Karpas-422 (cell line): ENCODE results near the gene ADRB2. TPM values are rescaled to one million over a fixed set of nuclear protein-coding genes. Genes with fewer than 3 reads are reported as not detected.

Experiments
- DNase-seq: peaks from one replicate; pipeline ENCODE4 v3.0.0-alpha.2; 2015
- H2AFZ ChIP-seq: fragments of 200-600 bp; sonication (generic); 2 replicates; pipeline ENCODE4 v1.6.1; 2014; ENCODE audit warnings: antibody characterized with exemption, low read length, mixed read lengths
- H3K27ac ChIP-seq: fragments of 200-600 bp; sonication (generic); 2 replicates; pipeline ENCODE4 v1.5.1; 2014; ENCODE audit warnings: mild to moderate bottlenecking, low read length, moderate library complexity
- H3K27me3 ChIP-seq: fragments of 200-600 bp; sonication (generic); 2 replicates; pipeline ENCODE4 v1.6.1; 2014; ENCODE audit warnings: low read length, mixed read lengths
- H3K36me3 ChIP-seq: fragments of 200-600 bp; sonication (generic); 2 replicates; pipeline ENCODE4 v1.6.1; 2014; ENCODE audit warnings: low read length, mixed read lengths; ENCODE audit not compliant: insufficient read depth
- H3K4me1 ChIP-seq: fragments of 200-600 bp; sonication (generic); 2 replicates; pipeline ENCODE4 v1.6.1; 2014; ENCODE audit warnings: mild to moderate bottlenecking, low read length, mixed read lengths
- H3K4me2 ChIP-seq: fragments of 200-600 bp; sonication (generic); 2 replicates; pipeline ENCODE4 v1.6.1; 2014; ENCODE audit warnings: low read length, low read depth, mild to moderate bottlenecking; ENCODE audit not compliant: poor library complexity, severe bottlenecking
- H3K4me3 ChIP-seq: fragments of 200-600 bp; sonication (generic); 2 replicates; pipeline ENCODE4 v1.5.1; 2014; ENCODE audit warnings: mild to moderate bottlenecking, antibody characterized with exemption, low read length, mixed read lengths
- H3K79me2 ChIP-seq: fragments of 200-600 bp; sonication (generic); 2 replicates; pipeline ENCODE4 v1.6.1; 2014; ENCODE audit warnings: mild to moderate bottlenecking, low read length, mixed read lengths
- H3K9ac ChIP-seq: fragments of 200-600 bp; sonication (generic); 2 replicates; pipeline ENCODE4 v1.6.0; 2014; ENCODE audit warnings: low read length
- H3K9me2 ChIP-seq: fragments of 200-600 bp; sonication (generic), shearing (Covaris generic); replicated peaks from 2 replicates; pipeline ENCODE4 v1.6.0; 2014; ENCODE audit warnings: mild to moderate bottlenecking, low read length, moderate library complexity; ENCODE audit not compliant: insufficient read depth
- H3K9me3 ChIP-seq: fragments of 300-700, 200-600 bp; sonication (generic); 2 replicates; pipeline ENCODE4 v1.6.1; 2014; ENCODE audit warnings: low read length, mixed read lengths
- H4K20me1 ChIP-seq: fragments of 200-600 bp; sonication (generic); 2 replicates; pipeline ENCODE4 v1.6.1; 2014; ENCODE audit warnings: mild to moderate bottlenecking, antibody characterized with exemption, low read length, low read depth; ENCODE audit not compliant: insufficient read depth
- total RNA-seq: library from RNA; depleted of rRNA; stranded (reverse); fragments of >200 nt; shearing (Covaris generic); gene quantifications from 2 replicates; pipeline ENCODE4 v1.2.3, GENCODE V29; 2014; ENCODE audit warnings: low replicate concordance

Gene ADRB2
- total RNA-seq, 1 experiment from 2014 or later, result 39.9 TPM

DNA sequence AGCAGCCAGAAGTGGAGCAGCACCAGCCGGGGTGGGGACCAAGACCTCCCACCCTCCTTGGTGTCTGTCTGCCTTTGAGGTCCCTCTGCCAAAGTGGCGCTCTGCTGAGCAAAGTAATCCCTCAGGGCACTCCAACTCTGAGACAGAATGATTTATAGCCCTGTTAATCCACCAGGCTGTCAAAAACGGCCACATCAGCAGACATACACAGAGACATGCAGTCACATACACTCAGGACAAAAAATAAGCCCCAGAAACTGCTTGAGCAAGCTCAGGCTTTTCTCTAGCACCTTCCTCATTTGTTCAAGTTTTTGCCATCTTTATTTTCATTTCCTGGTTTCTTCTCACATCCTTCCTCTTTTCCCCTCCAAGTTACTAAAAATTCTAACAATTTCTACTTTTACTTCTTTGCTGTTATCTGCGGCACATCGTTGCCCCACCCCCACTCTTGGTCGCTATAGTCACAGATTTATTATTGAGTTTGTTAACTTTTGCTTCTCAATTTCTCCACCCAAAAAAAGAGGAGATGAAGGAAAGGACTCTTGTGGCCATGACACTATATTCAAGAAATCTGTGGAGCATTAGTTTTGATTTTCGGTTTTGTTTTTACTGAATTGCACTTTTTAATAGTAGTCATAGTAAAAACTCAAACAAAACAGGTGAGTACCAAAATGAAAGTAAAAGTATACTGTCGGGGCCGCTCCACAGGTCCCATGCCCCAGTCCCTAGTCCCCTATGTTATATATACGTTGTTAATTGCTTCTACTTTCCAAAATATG lies 17.4 kb upstream of the ADRB2 start:
- Histone ChIP-seq H3K4me2 (peak overlapping the region; percentile 86), H3K4me1 (peaks cover 84% of the 10 kb centered on the region), H3K4me3 (peak overlapping the region; percentile 64), H3K27ac (peak overlapping the region; percentile 100), H3K9me2 (no peaks in the 10 kb centered on the region), H3K36me3 (no peaks in the 10 kb centered on the region), H4K20me1 (no peaks in the 10 kb centered on the region), H3K9ac (peak overlapping the region; percentile 66), H2AFZ (no peak overlapping the region), H3K79me2 (no peaks in the 10 kb centered on the region), H3K27me3 (no peaks in the 10 kb centered on the region), H3K9me3 (no peaks in the 10 kb centered on the region)
- peak; percentile 97 for DNase-seq

DNA sequence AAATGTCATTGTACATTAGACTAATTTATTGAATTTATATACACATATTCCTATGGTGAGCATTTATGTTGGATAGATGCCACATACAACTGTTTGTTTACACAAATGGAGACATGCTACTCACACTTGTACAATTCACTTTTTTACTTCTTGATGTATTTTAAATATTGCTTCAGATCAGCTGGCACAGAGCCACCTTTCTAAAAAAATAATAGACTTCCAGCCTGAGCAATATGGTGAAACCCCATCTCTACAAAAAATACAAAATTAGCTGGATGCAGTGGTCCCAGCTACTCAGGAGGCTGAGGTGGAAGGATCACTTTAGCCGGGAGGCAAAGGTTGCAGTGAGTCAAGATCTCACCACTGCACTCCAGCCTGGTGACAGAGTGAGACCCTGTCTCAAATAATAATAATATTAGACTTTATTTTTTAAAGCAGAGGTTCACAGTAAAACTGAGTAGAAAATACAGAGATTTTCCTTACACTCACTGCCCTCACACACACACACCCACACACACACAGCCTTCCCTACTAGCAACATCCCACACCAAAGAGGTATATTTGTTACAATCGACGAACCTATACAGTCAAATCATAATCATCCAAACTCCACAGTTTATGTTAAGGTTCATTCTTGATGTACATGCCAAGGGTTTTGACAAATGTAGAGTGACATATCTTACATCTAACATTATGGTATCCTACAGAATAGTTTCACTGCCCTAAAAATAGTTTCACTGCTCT lies 16.5 kb upstream of the ADRB2 start:
- Histone ChIP-seq H2AFZ (no peak overlapping the region), H3K4me2 (peak overlapping the region; percentile 86)

DNA sequence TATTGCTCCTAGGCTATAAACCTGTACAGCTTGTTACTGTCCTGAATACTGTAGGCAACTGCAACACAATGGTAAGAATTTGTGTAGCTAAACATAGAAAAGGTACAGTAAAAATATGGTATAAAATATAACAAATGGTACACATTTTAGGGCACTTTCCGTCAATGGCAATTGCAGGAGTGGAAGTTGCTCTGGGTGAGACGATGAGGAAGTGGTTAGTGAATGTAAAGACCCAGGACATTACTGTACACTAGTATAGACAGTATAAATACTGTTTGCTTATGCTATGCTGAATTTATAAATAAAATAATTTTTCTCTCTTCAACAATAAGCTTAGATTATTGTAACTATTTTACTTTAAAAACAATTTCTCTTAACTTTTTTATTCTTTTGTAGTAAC lies 15.6 kb upstream of the ADRB2 start:
- DNase-seq, result peak; percentile 75
- Histone ChIP-seq H3K4me1 (peaks cover 84% of the 10 kb centered on the region), H3K9me2 (no peaks in the 10 kb centered on the region), H3K36me3 (no peaks in the 10 kb centered on the region), H4K20me1 (no peaks in the 10 kb centered on the region), H2AFZ (no peak overlapping the region), H3K4me2 (peak overlapping the region; percentile 86), H3K9me3 (no peaks in the 10 kb centered on the region), H3K27me3 (no peaks in the 10 kb centered on the region), H3K9ac (peak overlapping the region; percentile 66), H3K27ac (peak overlapping the region; percentile 100), H3K79me2 (no peaks in the 10 kb centered on the region), H3K4me3 (peak overlapping the region; percentile 64; the same call in 1 of the 2 replicates)

More for the DNA sequence above, 16.5 kb upstream of the ADRB2 start:
- DNase-seq, result peak; percentile 65
- no peaks in the 10 kb centered on the region for H3K36me3 ChIP-seq
- H3K27ac ChIP-seq, result peak overlapping the region; percentile 100
- peak overlapping the region; percentile 66 for H3K9ac ChIP-seq
- H3K27me3 ChIP-seq, result no peaks in the 10 kb centered on the region
- no peaks in the 10 kb centered on the region for H3K9me2 ChIP-seq
- H3K4me1 ChIP-seq, result peaks cover 84% of the 10 kb centered on the region
- H3K79me2 ChIP-seq, result no peaks in the 10 kb centered on the region
- no peaks in the 10 kb centered on the region for H4K20me1 ChIP-seq
- no peaks in the 10 kb centered on the region for H3K9me3 ChIP-seq
- peak overlapping the region; percentile 64 for H3K4me3 ChIP-seq

DNA sequence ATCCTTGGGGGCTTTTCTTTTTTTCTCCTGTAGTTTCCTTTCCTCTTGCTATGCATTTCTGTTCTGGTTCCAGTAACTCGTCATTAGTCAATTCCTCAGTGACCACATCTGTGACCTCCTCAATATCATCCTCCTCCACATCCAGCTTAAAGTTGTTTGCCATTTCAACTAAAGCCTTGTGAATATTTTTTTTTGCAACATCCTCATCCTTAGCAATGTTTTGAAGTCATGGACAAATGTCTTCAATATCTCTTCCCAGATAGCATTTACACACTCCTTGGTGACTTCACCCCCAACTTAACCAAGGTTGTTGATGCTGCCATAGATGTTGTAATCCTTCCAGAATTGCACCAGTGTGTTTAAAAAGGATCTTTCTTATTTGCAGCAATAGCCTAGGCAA lies 14.7 kb upstream of the ADRB2 start:
- Histone ChIP-seq H3K4me1 (peaks cover 84% of the 10 kb centered on the region), H3K36me3 (no peaks in the 10 kb centered on the region), H3K4me3 (no peak overlapping the region), H3K9me2 (no peaks in the 10 kb centered on the region), H4K20me1 (no peaks in the 10 kb centered on the region), H3K27ac (peak overlapping the region; percentile 100), H3K4me2 (peak overlapping the region; percentile 39), H2AFZ (0 out of 2 replicates have a peak overlapping the region, but pooled peaks have one; percentile 42), H3K27me3 (no peaks in the 10 kb centered on the region), H3K79me2 (no peaks in the 10 kb centered on the region), H3K9ac (peak overlapping the region; percentile 5; the same call in 1 of the 2 replicates), H3K9me3 (no peaks in the 10 kb centered on the region)
- DNase-seq, result no peak

DNA sequence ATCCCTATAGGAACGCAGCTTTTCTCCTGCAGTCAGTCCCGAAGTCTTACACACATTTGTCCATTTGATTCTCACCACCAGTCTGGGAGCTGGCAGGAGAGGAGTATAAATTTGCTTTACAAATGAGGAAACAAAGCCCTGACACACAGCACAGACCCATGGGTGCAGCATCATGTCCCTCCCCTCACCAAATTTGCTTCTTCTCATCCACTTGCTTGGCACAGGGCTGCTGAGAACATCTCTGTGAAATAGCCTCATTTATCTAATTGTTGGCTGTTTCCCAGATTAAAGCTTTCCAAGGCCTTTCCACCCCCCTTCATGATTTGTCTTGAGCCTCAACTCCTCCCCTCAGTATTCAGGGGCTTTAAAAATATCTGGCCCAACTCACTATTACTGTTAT lies 11.3 kb upstream of the ADRB2 start:
- Histone ChIP-seq H3K4me3 (peak overlapping the region; percentile 51), H2AFZ (no peak overlapping the region), H3K79me2 (no peaks in the 10 kb centered on the region), H3K27me3 (no peaks in the 10 kb centered on the region), H3K36me3 (no peaks in the 10 kb centered on the region), H3K9me3 (no peaks in the 10 kb centered on the region), H3K27ac (peak overlapping the region; percentile 98), H3K4me2 (peak overlapping the region; percentile 83), H3K9me2 (no peaks in the 10 kb centered on the region), H3K4me1 (peaks cover 81% of the 10 kb centered on the region), H3K9ac (peak overlapping the region; percentile 69), H4K20me1 (no peaks in the 10 kb centered on the region)
- peak; percentile 81 for DNase-seq

DNA sequence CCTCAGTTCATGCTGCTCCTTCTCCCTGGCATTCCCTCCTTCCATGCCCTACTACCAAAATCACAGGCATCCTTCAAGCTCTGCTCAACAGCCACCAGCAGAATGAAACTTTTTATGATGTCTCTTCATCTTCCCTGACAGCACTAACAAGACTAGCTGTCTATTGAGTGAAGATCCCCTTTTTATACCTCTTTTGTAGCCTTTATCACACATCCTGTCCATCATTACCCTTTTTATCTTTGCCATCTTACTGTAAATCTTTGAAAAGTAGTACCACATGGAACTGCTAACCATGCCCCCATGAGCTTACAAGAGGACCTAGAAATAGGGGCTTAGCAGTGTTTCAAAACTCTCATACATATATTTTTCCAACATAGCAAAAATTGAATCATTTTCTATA lies 10.8 kb upstream of the ADRB2 start:
- Histone ChIP-seq H3K4me2 (peak overlapping the region; percentile 83), H3K36me3 (no peaks in the 10 kb centered on the region), H3K27me3 (no peaks in the 10 kb centered on the region), H3K9me3 (no peaks in the 10 kb centered on the region), H3K79me2 (no peaks in the 10 kb centered on the region), H3K4me3 (peak overlapping the region; percentile 51), H4K20me1 (no peaks in the 10 kb centered on the region), H3K9me2 (no peaks in the 10 kb centered on the region), H2AFZ (no peak overlapping the region), H3K4me1 (peaks cover 80% of the 10 kb centered on the region), H3K27ac (peak overlapping the region; percentile 98), H3K9ac (peak overlapping the region; percentile 69)
- DNase-seq, result peak; percentile 60

DNA sequence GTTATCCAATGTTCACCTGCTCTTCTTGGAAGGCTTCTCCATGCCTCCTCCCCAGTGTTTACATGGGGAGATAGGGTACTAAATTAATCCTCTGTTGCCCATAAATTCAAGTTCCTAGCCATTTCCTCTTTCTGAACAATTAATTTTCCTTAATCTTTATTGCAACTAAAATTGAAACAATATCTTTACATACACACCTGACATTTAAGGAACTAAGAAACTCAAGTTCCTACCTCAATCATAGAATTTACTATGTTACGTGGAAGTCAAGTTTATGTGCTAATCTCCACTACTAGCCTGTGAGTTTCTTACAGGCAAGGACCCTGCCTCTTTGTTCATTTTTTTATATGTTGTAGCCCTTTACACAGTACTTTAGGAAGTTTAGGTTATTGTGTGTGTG lies 10.1 kb upstream of the ADRB2 start:
- H3K4me2 ChIP-seq, result peak overlapping the region; percentile 83
- no peaks in the 10 kb centered on the region for H4K20me1 ChIP-seq
- H3K27me3 ChIP-seq, result no peaks in the 10 kb centered on the region
- H3K9me3 ChIP-seq, result no peaks in the 10 kb centered on the region
- H3K9ac ChIP-seq, result peak overlapping the region; percentile 69
- H3K79me2 ChIP-seq, result no peaks in the 10 kb centered on the region
- DNase-seq, result peak; percentile 71
- no peaks in the 10 kb centered on the region for H3K36me3 ChIP-seq
- no peaks in the 10 kb centered on the region for H3K9me2 ChIP-seq
- H2AFZ ChIP-seq, result no peak overlapping the region
- H3K4me3 ChIP-seq, result peak overlapping the region; percentile 51
- peak overlapping the region; percentile 98 for H3K27ac ChIP-seq
- peaks cover 80% of the 10 kb centered on the region for H3K4me1 ChIP-seq

DNA sequence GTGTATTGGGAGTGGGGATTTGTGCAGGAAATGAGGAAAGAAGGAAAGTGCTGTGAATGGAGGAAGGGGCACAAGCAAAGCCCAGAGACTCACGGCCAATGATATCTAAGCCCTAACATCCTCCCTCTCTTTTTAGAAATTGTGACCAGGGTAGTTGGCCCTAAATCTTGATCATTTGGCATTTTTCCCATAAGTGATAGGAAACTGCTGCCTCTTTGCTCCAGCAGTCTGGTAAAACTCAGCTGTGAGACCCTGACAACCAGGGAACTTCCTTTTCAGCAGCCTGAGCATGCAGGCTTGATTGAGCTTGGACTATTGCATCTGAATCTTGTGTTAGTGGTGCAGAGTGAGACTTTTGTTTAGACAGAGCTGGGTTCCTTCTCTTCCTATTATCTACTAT lies 9.6 kb upstream of the ADRB2 start:
- Histone ChIP-seq H3K9me3 (no peaks in the 10 kb centered on the region), H3K9me2 (no peaks in the 10 kb centered on the region), H3K9ac (peak overlapping the region; percentile 69), H3K4me2 (peak overlapping the region; percentile 83), H2AFZ (no peak overlapping the region), H3K27me3 (no peaks in the 10 kb centered on the region), H3K4me1 (peaks cover 80% of the 10 kb centered on the region), H3K36me3 (no peaks in the 10 kb centered on the region), H3K4me3 (peak overlapping the region; percentile 51), H3K79me2 (no peaks in the 10 kb centered on the region), H4K20me1 (no peaks in the 10 kb centered on the region), H3K27ac (peak overlapping the region; percentile 98)
- peak; percentile 75 for DNase-seq
